Hematopoietic multipotent progenitor cell treated with erythropoietin and hydrocortisone succinate and interleukin-3 and kit ligand, for 8 days (in vitro differentiated cells): ENCODE measurements around the gene GABRB1.

Experiments
- DNase-seq: peaks from one replicate; pipeline ENCODE4 v3.0.0-alpha.2; 2015

GABRB1 gene

DNA sequence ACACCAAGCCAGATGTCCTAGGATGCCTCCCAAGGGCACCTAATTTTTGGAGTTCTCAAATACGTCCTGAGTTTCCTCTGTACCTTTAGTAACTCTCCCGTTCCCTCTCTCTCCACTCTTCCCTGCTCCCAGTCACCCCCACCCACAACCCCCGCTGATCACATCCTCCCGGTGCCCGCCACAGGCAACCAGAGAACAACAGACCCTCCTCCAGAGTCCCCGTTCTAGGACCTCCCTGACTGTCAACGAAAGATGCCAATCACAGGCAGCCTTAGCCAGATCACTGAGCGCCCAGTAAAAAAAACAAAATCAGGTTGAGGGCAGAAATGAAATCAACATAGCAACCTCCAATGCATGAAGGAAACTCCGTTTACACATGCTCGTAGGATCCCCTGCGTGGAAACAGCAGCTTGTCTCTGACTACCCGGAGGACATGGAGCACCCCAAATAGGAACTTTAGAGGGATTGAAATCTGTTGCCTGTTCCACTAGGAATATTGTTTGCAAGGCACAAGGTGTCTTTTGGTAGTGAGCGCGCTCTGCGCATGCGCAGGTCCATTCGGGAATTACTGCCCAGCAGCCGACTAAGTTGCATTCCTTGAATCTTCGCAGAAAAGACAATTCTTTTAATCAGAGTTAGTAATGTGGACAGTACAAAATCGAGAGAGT is at the start of gene GABRB1:
Gene GABRB1, plus strand, starts transcription at position 557 of the 668 bp plus-strand sequence.
- DNase-seq = no peak

DNA sequence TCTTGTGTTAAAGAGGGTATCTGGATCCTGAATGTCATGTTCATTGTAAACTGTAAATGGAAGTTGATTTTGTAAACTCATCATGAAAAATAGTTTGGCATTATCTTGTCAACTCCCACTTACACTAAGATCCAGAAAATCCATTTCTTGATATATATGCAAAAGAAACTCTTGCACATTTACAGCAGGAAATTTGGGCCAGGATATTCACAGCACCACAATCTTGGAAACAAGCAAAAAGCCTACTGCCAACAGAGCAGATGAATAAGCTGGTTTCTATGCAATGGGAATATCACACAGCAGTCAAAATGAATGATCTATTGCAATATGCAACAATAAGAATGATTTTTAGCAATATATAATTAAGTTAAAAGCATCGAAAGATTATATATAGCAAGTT is 46.6 kb upstream of the GABRB1 start:
- no peak for DNase-seq

GRCh38 chr4:46986922-46987638 is 44.3 kb upstream of the GABRB1 start:
- DNase-seq = no peak

- DNase-seq = no peak
Measured at GRCh38 chr4:46992338-46992737, 39.0 kb upstream of the GABRB1 start.

GRCh38 chr4:46993075-46994006 is 38.0 kb upstream of the GABRB1 start, which contains the start of gene GABRA4:
Gene GABRA4, minus strand, starts transcription at chr4:46993581. Its CDS starts 157 bp downstream, at chr4:46993424.
- no peak for DNase-seq

GRCh38 chr4:46994007-46994405 is 37.4 kb upstream of the GABRB1 start:
- no peak for DNase-seq

DNA sequence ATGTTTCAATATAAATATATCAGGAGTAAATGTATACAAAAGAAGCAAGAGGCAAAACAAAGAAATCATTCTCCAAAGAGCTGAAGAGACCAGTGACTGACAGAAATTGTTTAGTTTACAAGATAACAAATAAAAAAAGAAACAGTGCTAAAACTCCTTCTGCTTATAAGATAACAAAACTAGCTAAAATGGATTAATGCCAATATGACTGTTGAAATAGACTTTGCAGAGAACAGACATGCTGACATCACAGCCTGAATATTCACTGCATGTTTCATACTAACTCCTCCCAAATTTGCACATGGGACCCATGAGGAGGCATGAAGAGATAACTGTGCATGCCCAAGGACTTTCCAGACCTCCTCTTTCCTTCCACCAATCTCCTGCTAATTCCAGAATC is 31.8 kb upstream of the GABRB1 start:
- DNase-seq = no peak

- DNase-seq = no peak
Measured at GRCh38 chr4:47000406-47000805, 31.0 kb upstream of the GABRB1 start.

- DNase-seq = no peak
Measured at GRCh38 chr4:47002580-47002979, 28.8 kb upstream of the GABRB1 start.

DNA sequence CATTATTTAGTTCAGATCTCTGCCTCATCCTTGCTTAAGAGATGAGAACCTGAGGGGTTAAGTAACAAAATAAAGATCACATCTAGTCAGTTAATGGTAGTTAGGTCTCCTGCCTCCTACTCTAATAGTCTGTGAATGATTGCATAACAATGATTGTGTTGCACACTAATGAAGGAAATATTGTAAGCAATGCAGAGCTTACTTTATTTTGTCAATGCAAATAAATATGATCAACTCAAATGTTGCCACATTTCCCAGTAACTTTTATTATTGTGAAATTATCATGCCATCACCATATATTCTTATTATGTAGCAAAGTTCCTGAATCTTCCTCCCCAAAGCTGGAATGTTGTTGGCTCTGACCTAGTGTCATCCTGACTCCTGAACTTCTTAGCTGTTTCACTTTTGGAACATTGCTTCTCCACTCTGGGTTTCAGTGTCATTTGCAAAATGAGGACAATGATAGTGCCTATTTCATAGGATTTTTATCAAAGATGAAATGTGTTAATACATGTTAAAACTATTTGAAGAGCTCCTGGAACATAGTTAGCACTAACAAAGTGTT is 20.9 kb upstream of the GABRB1 start:
- no peak for DNase-seq

DNA sequence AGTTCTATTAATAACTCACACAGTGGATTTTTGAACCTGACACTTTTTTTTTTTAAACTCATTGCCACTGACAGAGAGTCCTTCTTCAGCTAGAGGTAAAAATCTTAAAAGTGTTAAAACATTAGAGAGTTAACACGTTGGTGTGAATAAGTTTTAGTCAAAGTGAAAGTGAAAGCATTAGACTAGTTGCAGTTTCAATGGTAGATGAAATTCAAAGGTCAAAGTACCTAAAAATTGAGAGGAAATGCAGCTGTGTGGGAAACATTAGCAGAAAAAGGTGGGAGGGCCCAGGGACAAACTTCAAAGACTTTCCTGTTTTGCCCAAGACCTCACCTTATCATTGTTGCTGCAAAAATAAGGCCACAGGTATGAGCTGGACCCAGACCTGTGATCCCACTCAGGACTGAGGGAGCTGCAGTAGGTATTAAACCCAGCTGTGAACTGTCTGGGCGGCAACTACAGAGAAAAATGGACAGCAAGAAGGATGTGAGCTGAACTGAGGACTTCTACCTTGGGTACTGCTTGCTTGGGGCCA is 20.4 kb upstream of the GABRB1 start:
- no peak for DNase-seq

- no peak for DNase-seq
Measured at GRCh38 chr4:47012676-47013075, 18.7 kb upstream of the GABRB1 start.

- no peak for DNase-seq
Measured at GRCh38 chr4:47013373-47013772, 18.0 kb upstream of the GABRB1 start.

GRCh38 chr4:47017081-47017480 is 14.3 kb upstream of the GABRB1 start:
- no peak for DNase-seq

GRCh38 chr4:47017494-47017893 is 13.9 kb upstream of the GABRB1 start:
- no peak for DNase-seq

GRCh38 chr4:47031751-47032404 is 511 bp downstream of the GABRB1 start:
- DNase-seq = no peak

GRCh38 chr4:47032405-47033106 is 1.2 kb downstream of the GABRB1 start:
- peak; percentile 53 for DNase-seq

- no peak for DNase-seq
Measured at GRCh38 chr4:47038263-47038662, 6.9 kb downstream of the GABRB1 start.

DNA sequence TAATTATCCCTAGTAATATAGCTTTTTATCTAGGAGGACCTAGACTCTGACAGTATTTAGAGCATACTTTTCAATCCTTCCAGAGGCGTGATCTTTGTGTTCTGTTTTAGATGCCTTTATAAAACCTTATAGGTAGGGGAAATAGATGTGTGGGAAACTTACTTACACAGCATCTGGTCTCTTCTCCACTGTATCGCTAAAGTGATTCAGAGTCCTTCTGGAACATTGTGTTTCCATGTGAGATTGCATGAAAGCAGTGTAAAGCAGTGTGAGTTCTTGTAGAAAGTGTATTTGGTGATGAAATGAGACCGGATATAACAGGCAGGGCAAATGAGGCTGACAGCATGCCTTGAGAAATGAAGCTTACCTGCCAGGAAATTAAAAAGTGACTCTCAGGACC is 9.5 kb downstream of the GABRB1 start:
- DNase-seq = no peak

- no peak for DNase-seq
Measured at GRCh38 chr4:47043821-47044220, 12.5 kb downstream of the GABRB1 start.

- no peak for DNase-seq
Measured at GRCh38 chr4:47045261-47045660, 13.9 kb downstream of the GABRB1 start.

DNA sequence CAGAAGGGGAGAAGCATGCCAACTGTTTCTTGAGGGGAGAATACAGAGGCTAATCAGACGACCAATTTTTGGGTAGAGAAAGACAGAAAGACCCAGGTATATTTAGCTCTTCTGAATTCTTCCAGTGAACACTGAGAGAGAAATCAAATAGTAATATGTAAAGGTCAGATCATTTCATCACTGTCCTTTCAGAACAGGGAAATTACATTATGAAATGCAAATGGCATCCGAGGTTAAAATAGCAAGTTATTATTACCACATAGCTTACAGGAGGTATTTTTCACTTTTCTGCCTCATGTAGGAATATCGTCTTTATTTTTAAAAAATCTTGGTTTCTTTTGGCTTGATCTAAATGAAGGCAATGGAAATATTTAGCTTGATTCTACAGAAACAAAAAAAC is 18.0 kb downstream of the GABRB1 start:
- DNase-seq = no peak
